Peyer's patch (tissue), 4 donors: Measurements from ENCODE around the gene EYA4.

Experiments used
- CTCF ChIP-seq, 6 experiments: fragments of 450-650 bp in 4 of 6; fragments of 200-600 bp in 2 of 6; sonication (generic) in 1 of 6; IDR thresholded peaks; one replicate each; pipeline ENCODE4 v1.5.1; 2017 to 2019; ENCODE audit warnings: antibody characterized with exemption in 6 of 6, mild to moderate bottlenecking in 3 of 6, moderate library complexity in 1 of 6
- POLR2A ChIP-seq, 2 donors: fragments of 450-650 bp; IDR thresholded peaks; one replicate each; pipeline ENCODE4 v1.5.1; 2017; ENCODE audit warnings: antibody characterized with exemption in 2 of 2, mild to moderate bottlenecking in 2 of 2, moderate library complexity in 2 of 2

- TF ChIP-seq CTCF (IDR thresholded peaks at IDR 0.05) (no peak), POLR2A (IDR thresholded peaks at IDR 0.05) (no peak)
These were observed 151.5 kb downstream of the EYA4 start for GRCh38 chr6:133392641-133393040.
